Measurements from ENCODE around the gene EIF3C.
"Not testable (repeated sequence)": the region's sequence is repeated elsewhere in the genome, so short reads cannot be mapped to it uniquely, and the experiment has no call there.

The EIF3C gene

GRCh38 chr16:28711220-28712083, at the start of gene EIF3C:
TSS of gene EIF3C (plus strand) at chr16:28711464. CDS start at chr16:28711687, 223 bp downstream.
- FAIRE-seq: peak; percentile 71
- not testable (repeated sequence) for DNase-seq (ENCODE audit: low spot score)

- DNase-seq (ENCODE audit: low spot score); FAIRE-seq: not testable (repeated sequence)
Observed at GRCh38 chr16:28666264-28666663, 45.0 kb upstream of the EIF3C start.

- not testable (repeated sequence) for FAIRE-seq; DNase-seq (ENCODE audit: low spot score)
Observed at GRCh38 chr16:28667480-28667879, 43.8 kb upstream of the EIF3C start.

GRCh38 chr16:28668199-28668598, 43.1 kb upstream of the EIF3C start:
- not testable (repeated sequence) for DNase-seq (ENCODE audit: low spot score); FAIRE-seq

GRCh38 chr16:28688327-28688952, 22.8 kb upstream of the EIF3C start:
- not testable (repeated sequence) for DNase-seq (ENCODE audit: low spot score)
- FAIRE-seq: peak; percentile 50

- DNase-seq (ENCODE audit: low spot score); FAIRE-seq: not testable (repeated sequence)
Observed at GRCh38 chr16:28689425-28689824, 21.8 kb upstream of the EIF3C start.

GRCh38 chr16:28691722-28692121, 19.5 kb upstream of the EIF3C start:
- FAIRE-seq; DNase-seq (ENCODE audit: low spot score): not testable (repeated sequence)

GRCh38 chr16:28693257-28693950, 17.9 kb upstream of the EIF3C start:
- peak; percentile 95 for FAIRE-seq

GRCh38 chr16:28699792-28700191, 11.5 kb upstream of the EIF3C start:
- FAIRE-seq; DNase-seq (ENCODE audit: low spot score): not testable (repeated sequence)

More at GRCh38 chr16:28693257-28693950, 17.9 kb upstream of the EIF3C start:
- DNase-seq (ENCODE audit: low spot score): not testable (repeated sequence)

GRCh38 chr16:28700349-28700748, 10.9 kb upstream of the EIF3C start:
- not testable (repeated sequence) for DNase-seq (ENCODE audit: low spot score); FAIRE-seq

- DNase-seq (ENCODE audit: low spot score); FAIRE-seq: not testable (repeated sequence)
Observed at GRCh38 chr16:28701384-28701783, 9.9 kb upstream of the EIF3C start.

- not testable (repeated sequence) for DNase-seq (ENCODE audit: low spot score); FAIRE-seq
Observed at GRCh38 chr16:28704246-28704645, 7.0 kb upstream of the EIF3C start.

- not testable (repeated sequence) for DNase-seq (ENCODE audit: low spot score); FAIRE-seq
Observed at GRCh38 chr16:28722852-28723650, 11.8 kb downstream of the EIF3C start.

GRCh38 chr16:28731253-28731652, 20.0 kb downstream of the EIF3C start:
- DNase-seq (ENCODE audit: low spot score); FAIRE-seq: not testable (repeated sequence)

- not testable (repeated sequence) for DNase-seq (ENCODE audit: low spot score); FAIRE-seq
Observed at GRCh38 chr16:28732455-28733124, 21.3 kb downstream of the EIF3C start.

- FAIRE-seq; DNase-seq (ENCODE audit: low spot score): not testable (repeated sequence)
Observed at GRCh38 chr16:28739787-28740186, 28.5 kb downstream of the EIF3C start.

GRCh38 chr16:28740631-28741030, 29.4 kb downstream of the EIF3C start:
- not testable (repeated sequence) for DNase-seq (ENCODE audit: low spot score); FAIRE-seq

- not testable (repeated sequence) for DNase-seq (ENCODE audit: low spot score); FAIRE-seq
Observed at GRCh38 chr16:28741295-28741694, 30.0 kb downstream of the EIF3C start.

- not testable (repeated sequence) for DNase-seq (ENCODE audit: low spot score); FAIRE-seq
Observed at GRCh38 chr16:28746618-28747350, 35.5 kb downstream of the EIF3C start.
